Large intestine (tissue), 3 donors: ENCODE data around the gene PLA2G4E. TPM values are rescaled to one million over a fixed set of nuclear protein-coding genes. Genes with fewer than 3 reads are reported as not detected.

ENCODE experiments used
- DNase-seq, 2 donors: peaks; one replicate each; pipeline versions ENCODE4 v3.0.0 to v3.0.0-alpha.2; 2013
- H3K27ac ChIP-seq: one replicate; pipeline ENCODE4 v1.5.1; 2013; ENCODE audit warnings: low read length
- H3K27me3 ChIP-seq: 2 replicates; pipeline ENCODE4 v1.6.1; 2013; ENCODE audit warnings: low read length; ENCODE audit not compliant: control insufficient read depth, insufficient read depth
- H3K36me3 ChIP-seq: 2 replicates; pipeline ENCODE4 v1.6.1; 2013; ENCODE audit warnings: low read length; ENCODE audit not compliant: control insufficient read depth, insufficient read depth
- H3K4me1 ChIP-seq: one replicate; pipeline ENCODE4 v1.6.1; 2013; ENCODE audit warnings: low read length; ENCODE audit not compliant: control insufficient read depth, insufficient read depth
- H3K4me3 ChIP-seq: one replicate; pipeline ENCODE4 v1.5.1; 2013; ENCODE audit warnings: low read length
- H3K9me3 ChIP-seq: one replicate; pipeline ENCODE4 v1.6.1; 2013; ENCODE audit warnings: mild to moderate bottlenecking, low read depth, low read length, moderate library complexity; ENCODE audit not compliant: control insufficient read depth
- WGBS: methylation state at CpG from one replicate; pipeline ENCODE4 v1.1.5; 2013; ENCODE audit warnings: low lambda C conversion rate; ENCODE audit not compliant: insufficient coverage; 5-methylcytosine and 5-hydroxymethylcytosine counted together
- polyA plus RNA-seq: library from polyadenylated mRNA; unstranded; fragments of 120-200 nt; gene quantifications from one replicate; pipeline ENCODE4 v1.2.1, GENCODE V29; 2013

The PLA2G4E gene
- polyA plus RNA-seq, 1 donor, result 0.43 TPM

GRCh38 chr15:42018306-42019224 is 2.3 kb downstream of the PLA2G4E start:
- Histone ChIP-seq H3K27ac (no peak overlapping the region), H3K9me3 (peaks cover 3% of the 10 kb centered on the region), H3K36me3 (no peaks in the 10 kb centered on the region), H3K4me1 (peaks cover under 1% of the 10 kb centered on the region), H3K27me3 (no peaks in the 10 kb centered on the region), H3K4me3 (no peak overlapping the region)
- no peak for DNase-seq
- WGBS, result no CpG with 5 or more reads among the region's 6 CpGs

DNA sequence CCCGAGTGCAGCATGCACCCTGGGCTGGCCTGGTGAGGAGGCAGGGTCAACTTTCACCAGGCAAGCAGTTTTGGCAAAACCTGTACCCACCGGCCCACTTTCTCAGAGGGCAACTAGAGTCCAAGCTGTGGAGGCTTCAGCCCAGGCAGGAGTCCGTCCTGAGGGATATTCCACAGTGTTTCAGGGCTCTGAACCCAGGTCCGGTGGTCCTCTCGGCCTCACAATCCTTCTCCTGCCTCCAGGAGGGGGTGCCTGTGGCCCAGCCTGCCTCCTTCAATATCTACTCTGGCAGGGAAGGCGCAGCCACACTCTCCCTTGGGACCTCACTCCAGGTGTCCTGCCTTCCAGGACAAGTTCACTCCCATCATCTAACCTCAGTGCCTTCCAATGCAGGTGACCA is 3.9 kb downstream of the PLA2G4E start:
- peaks cover 3% of the 10 kb centered on the region for H3K9me3 ChIP-seq
- H3K4me3 ChIP-seq, result no peak overlapping the region
- peaks cover 16% of the 10 kb centered on the region for H3K4me1 ChIP-seq
- no peak for DNase-seq
- H3K27me3 ChIP-seq, result no peaks in the 10 kb centered on the region
- WGBS, result no CpG with 5 or more reads among the region's 6 CpGs
- no peaks in the 10 kb centered on the region for H3K36me3 ChIP-seq
- no peak overlapping the region for H3K27ac ChIP-seq

DNA sequence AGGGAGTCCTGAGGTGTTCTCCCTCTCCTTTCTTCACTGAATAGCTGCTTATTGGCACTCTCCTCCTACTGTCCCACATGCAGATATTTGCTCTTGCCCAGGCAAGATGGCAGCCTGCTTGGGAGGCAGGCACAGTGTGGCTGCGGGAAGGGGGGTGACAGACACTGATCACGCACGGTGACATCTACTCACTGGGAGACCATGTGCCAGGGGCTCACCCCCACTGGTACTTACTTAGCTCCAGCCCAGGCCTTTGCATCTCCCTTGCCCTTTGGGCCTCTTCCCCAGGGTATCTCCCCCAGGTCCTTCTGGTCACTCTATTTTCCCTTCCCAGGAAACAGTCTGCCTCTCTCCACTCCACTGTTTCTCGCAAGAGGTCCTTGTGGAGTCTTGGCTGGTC is 6.4 kb downstream of the PLA2G4E start:
- H3K27ac ChIP-seq, result no peak overlapping the region
- H3K4me3 ChIP-seq, result no peak overlapping the region
- no peaks in the 10 kb centered on the region for H3K27me3 ChIP-seq
- H3K4me1 ChIP-seq, result peaks cover 37% of the 10 kb centered on the region
- DNase-seq, result no peak
- no peaks in the 10 kb centered on the region for H3K36me3 ChIP-seq
- no CpG with 5 or more reads among the region's 4 CpGs for WGBS
- H3K9me3 ChIP-seq, result no peaks in the 10 kb centered on the region

DNA sequence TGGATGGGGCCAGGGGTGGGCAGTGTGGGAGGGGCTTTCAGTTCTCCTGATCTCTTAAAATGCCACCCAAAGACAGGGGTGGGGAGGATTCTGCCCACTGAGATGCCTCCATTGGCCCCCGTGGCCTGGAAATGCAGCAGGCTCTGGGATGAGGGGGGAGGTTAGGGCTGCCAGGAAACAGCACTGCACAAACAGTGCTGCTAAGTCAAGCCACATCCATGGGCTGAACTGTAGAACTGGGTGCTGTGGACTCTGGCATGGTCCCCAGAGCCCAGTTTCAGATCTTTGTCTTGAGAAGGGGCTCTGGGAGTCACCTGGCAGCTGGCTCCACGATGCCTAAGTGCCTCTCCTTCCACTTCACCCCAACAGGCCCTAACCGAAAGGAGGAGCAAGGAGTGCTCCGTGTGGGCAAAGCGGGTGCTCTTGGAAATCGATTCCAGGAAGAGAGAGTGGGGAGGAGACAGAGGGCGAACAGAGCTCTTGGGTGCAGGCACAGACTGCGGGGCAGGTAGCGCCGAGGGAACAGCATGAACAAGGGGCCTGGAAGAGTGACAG is 7.8 kb downstream of the PLA2G4E start:
- no peaks in the 10 kb centered on the region for H3K27me3 ChIP-seq
- WGBS, result no CpG with 5 or more reads among the region's 10 CpGs
- peak overlapping the region; percentile 91 for H3K27ac ChIP-seq
- no peak for DNase-seq
- no peak overlapping the region for H3K4me3 ChIP-seq
- peaks cover 37% of the 10 kb centered on the region for H3K4me1 ChIP-seq
- no peaks in the 10 kb centered on the region for H3K36me3 ChIP-seq
- no peaks in the 10 kb centered on the region for H3K9me3 ChIP-seq

DNA sequence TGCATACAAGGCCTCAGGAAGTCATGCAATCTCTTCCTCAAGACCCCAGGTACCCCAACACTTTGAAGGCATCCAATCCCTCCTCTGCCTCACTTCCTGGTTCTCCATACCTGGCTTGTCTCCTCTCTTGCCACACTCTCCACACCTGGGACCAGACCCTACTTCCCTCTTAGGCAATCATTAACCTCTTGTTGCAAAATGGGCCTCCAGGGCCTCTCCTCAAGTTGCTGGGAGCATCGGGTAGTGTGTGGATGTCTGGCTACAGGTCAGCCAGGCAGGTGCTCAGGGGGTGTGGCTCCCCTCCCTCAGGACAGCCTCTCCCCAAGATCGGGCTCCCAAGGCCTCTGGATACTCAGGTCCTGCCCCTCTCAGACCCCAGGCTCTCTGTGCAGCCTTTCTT is 8.6 kb downstream of the PLA2G4E start:
- DNase-seq, result peak; percentile 95 to 96
- H3K36me3 ChIP-seq, result no peaks in the 10 kb centered on the region
- WGBS, result no CpG with 5 or more reads among the region's 2 CpGs
- H3K4me3 ChIP-seq, result no peak overlapping the region
- peak overlapping the region; percentile 91 for H3K27ac ChIP-seq
- H3K9me3 ChIP-seq, result no peaks in the 10 kb centered on the region
- no peaks in the 10 kb centered on the region for H3K27me3 ChIP-seq
- peaks cover 37% of the 10 kb centered on the region for H3K4me1 ChIP-seq

GRCh38 chr15:42011074-42011473 is 9.8 kb downstream of the PLA2G4E start:
- peak overlapping the region; percentile 91 for H3K27ac ChIP-seq
- no peaks in the 10 kb centered on the region for H3K27me3 ChIP-seq
- peaks cover 37% of the 10 kb centered on the region for H3K4me1 ChIP-seq
- no peak overlapping the region for H3K4me3 ChIP-seq
- no peaks in the 10 kb centered on the region for H3K36me3 ChIP-seq
- no peaks in the 10 kb centered on the region for H3K9me3 ChIP-seq
- WGBS, result no CpG with 5 or more reads among the region's 7 CpGs
- peak in 1 of 2 donors; percentile 31 for DNase-seq

- no peaks in the 10 kb centered on the region for H3K27me3 ChIP-seq
- DNase-seq, result peak; percentile 64 to 83
- peak overlapping the region; percentile 91 for H3K27ac ChIP-seq
- peaks cover 37% of the 10 kb centered on the region for H3K4me1 ChIP-seq
- H3K4me3 ChIP-seq, result no peak overlapping the region
- 0% methylated on average over 1 of the region's 1 CpG for WGBS
- H3K9me3 ChIP-seq, result no peaks in the 10 kb centered on the region
- no peaks in the 10 kb centered on the region for H3K36me3 ChIP-seq
Measured at GRCh38 chr15:42010434-42010833, 10.4 kb downstream of the PLA2G4E start.

DNA sequence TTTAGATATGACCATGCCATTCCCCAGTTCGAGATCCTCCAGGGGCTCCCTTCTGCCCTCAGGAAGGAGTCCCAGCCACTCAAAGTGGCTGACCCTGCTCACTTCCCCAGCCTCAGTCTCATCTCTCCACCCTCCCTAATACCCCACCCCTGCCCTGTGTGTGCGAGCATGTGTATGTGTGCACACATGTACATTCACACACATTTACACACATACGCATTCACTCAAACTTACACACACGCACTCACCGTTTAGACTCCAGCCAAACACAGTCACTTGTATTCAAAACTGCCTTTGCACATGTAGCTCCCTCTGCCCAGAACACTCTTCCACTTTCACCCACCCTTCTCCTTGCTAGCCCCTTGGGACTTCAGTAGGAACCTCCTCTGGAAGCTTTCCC is 11.4 kb downstream of the PLA2G4E start:
- DNase-seq, result no peak
- peaks cover 37% of the 10 kb centered on the region for H3K4me1 ChIP-seq
- no peak overlapping the region for H3K4me3 ChIP-seq
- no peaks in the 10 kb centered on the region for H3K36me3 ChIP-seq
- no peaks in the 10 kb centered on the region for H3K9me3 ChIP-seq
- H3K27ac ChIP-seq, result no peak overlapping the region
- no peaks in the 10 kb centered on the region for H3K27me3 ChIP-seq
- no CpG with 5 or more reads among the region's 5 CpGs for WGBS

DNA sequence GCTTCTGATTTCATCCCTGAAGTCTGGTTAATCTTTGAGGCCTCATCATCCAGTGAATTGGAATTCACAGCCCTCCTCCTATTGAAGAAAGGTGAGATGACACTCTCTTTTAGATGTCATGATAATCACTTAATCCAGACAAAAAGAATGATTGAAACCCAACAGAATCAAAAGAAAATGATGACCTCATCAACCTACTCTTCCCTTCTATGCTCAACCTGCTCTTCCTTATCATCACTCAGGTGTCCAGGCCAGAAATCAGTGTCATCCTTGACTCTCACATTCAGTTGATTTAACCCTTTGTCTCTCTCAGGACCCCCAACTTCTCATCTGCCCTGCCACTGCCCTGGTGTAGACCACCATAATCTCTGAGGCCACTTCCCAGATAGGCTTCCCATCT is 11.8 kb downstream of the PLA2G4E start:
- Histone ChIP-seq H3K4me3 (no peak overlapping the region), H3K4me1 (peaks cover 37% of the 10 kb centered on the region), H3K27me3 (no peaks in the 10 kb centered on the region), H3K27ac (no peak overlapping the region), H3K9me3 (no peaks in the 10 kb centered on the region), H3K36me3 (no peaks in the 10 kb centered on the region)
- no peak for DNase-seq

DNA sequence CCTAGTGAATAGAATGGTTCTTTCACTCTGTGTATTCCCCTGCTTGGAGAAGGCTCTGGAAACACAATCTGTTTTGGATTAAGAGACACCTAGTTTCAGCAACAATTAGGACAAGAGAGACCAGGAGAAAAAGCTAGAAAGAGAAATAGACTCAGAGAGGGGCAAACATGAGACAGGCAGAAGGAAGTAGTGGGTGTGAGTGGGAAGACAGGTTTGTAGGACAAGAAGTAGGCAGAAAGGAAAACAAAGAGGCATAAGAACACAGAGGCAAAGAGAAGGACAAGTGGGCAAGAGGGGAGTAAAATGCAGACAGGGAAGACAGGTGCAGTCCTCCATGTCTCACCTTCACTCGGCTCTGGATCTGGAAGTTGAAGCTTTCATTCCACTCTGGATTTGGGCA is 13.5 kb downstream of the PLA2G4E start:
- no peak overlapping the region for H3K27ac ChIP-seq
- H3K9me3 ChIP-seq, result no peaks in the 10 kb centered on the region
- no peaks in the 10 kb centered on the region for H3K36me3 ChIP-seq
- no peaks in the 10 kb centered on the region for H3K27me3 ChIP-seq
- no peak overlapping the region for H3K4me3 ChIP-seq
- WGBS, result no CpG with 5 or more reads among the region's 1 CpG
- DNase-seq, result no peak
- peaks cover 25% of the 10 kb centered on the region for H3K4me1 ChIP-seq

DNA sequence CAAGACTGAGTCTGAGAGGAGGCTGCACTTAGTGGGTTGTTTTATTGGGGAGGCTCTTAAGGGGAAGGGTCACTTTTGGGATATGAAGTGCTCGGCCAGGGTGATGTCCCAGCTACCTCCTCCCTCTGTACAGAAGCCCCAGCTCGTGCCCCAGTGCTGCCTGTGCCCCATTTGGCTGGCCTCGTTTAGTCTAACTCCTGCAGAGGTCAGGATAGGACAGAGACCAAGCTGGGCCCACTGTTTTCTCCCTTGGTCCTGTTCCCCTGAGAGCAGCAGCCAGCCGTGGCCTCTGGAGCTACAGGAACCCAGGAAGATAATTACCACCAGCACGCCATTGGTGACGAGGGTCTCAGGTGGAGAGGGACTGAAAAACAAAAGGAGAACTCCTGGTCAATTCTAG is 18.5 kb downstream of the PLA2G4E start:
- no peaks in the 10 kb centered on the region for H3K9me3 ChIP-seq

More for the DNA sequence above, 18.5 kb downstream of the PLA2G4E start:
- Histone ChIP-seq H3K4me3 (no peak overlapping the region), H3K36me3 (no peaks in the 10 kb centered on the region), H3K27ac (no peak overlapping the region), H3K27me3 (no peaks in the 10 kb centered on the region), H3K4me1 (no peaks in the 10 kb centered on the region)
- no CpG with 5 or more reads among the region's 6 CpGs for WGBS
- DNase-seq, result no peak
